ENCODE data around the gene LRRC66.

The LRRC66 gene

GRCh38 chr4:52019936-52020657 lies at the start of gene LRRC66:
Gene LRRC66 (minus strand): TSS chr4:52020363. CDS start chr4:52017613, 2,750 bp downstream.
- no peak for DNase-seq

GRCh38 chr4:52069571-52069970 lies 49.4 kb upstream of the LRRC66 start:
- DNase-seq: no peak

- DNase-seq: no peak
These were observed 39.2 kb upstream of the LRRC66 start for GRCh38 chr4:52059372-52059771.

- no peak for DNase-seq
These were observed 38.1 kb upstream of the LRRC66 start for GRCh38 chr4:52058275-52058674.

- no peak for DNase-seq
These were observed 37.0 kb upstream of the LRRC66 start for GRCh38 chr4:52057196-52057595.

- no peak for DNase-seq
These were observed 34.1 kb upstream of the LRRC66 start for GRCh38 chr4:52054254-52054653.

GRCh38 chr4:52052475-52052780 lies 32.3 kb upstream of the LRRC66 start:
- DNase-seq: no peak

GRCh38 chr4:52051615-52052474 lies 31.7 kb upstream of the LRRC66 start:
- DNase-seq: peak; percentile 77

- DNase-seq: no peak
These were observed 31.1 kb upstream of the LRRC66 start, which contains the start of gene SPATA18 for GRCh38 chr4:52051213-52051614. Gene SPATA18 (plus strand): TSS chr4:52051304. CDS start chr4:52051705, 401 bp downstream.

- DNase-seq: no peak
These were observed 29.1 kb upstream of the LRRC66 start for GRCh38 chr4:52049266-52049665.

GRCh38 chr4:52045028-52045427 lies 24.9 kb upstream of the LRRC66 start:
- no peak for DNase-seq

- DNase-seq: peak; percentile 46
These were observed 18.1 kb upstream of the LRRC66 start, which contains the start of gene SGCB for GRCh38 chr4:52038103-52038912. Gene SGCB (minus strand): TSS chr4:52038299. CDS start chr4:52038259, 40 bp downstream.

GRCh38 chr4:52037689-52038102 lies 17.5 kb upstream of the LRRC66 start:
- DNase-seq: peak; percentile 70

GRCh38 chr4:52036886-52037530 lies 16.8 kb upstream of the LRRC66 start:
- DNase-seq: no peak

GRCh38 chr4:52035190-52035589 lies 15.0 kb upstream of the LRRC66 start:
- DNase-seq: no peak

GRCh38 chr4:52032005-52032404 lies 11.8 kb upstream of the LRRC66 start:
- no peak for DNase-seq

- DNase-seq: no peak
These were observed 8.8 kb upstream of the LRRC66 start for GRCh38 chr4:52028970-52029369.

GRCh38 chr4:52017814-52018213 lies 2.3 kb downstream of the LRRC66 start:
- DNase-seq: no peak

GRCh38 chr4:52016981-52017380 lies 3.2 kb downstream of the LRRC66 start:
- no peak for DNase-seq

GRCh38 chr4:52015366-52015765 lies 4.8 kb downstream of the LRRC66 start:
- DNase-seq: no peak

GRCh38 chr4:52014903-52015302 lies 5.3 kb downstream of the LRRC66 start:
- DNase-seq: no peak

- DNase-seq: no peak
These were observed 7.5 kb downstream of the LRRC66 start for GRCh38 chr4:52012651-52013050.

- no peak for DNase-seq
These were observed 9.2 kb downstream of the LRRC66 start for GRCh38 chr4:52010986-52011385.

Data from NCI-H510A treated with DMSO at 0.1 percent for 48 hours (cell line).